Nephron (organoid): Measurements from ENCODE around the gene GPR135.
A peak's percentile ranks its signal among the peaks of the same experiment; 100 is the strongest.

Source experiments
- H3K27ac Mint-ChIP-seq, 3 experiments: 2 replicates each; pipeline ENCODE4 v1.8.0; 2020; ENCODE audit warnings: mixed read lengths in 3 of 3, mild to moderate bottlenecking in 2 of 3, moderate library complexity in 1 of 3
- H3K27me3 Mint-ChIP-seq: 2 replicates; pipeline ENCODE4 v1.8.0; 2021; ENCODE audit warnings: low read depth, mild to moderate bottlenecking, moderate library complexity, mixed read lengths
- H3K36me3 Mint-ChIP-seq: 2 replicates; pipeline ENCODE4 v1.8.0; 2020; ENCODE audit warnings: low read depth, mixed read lengths
- H3K4me1 Mint-ChIP-seq: 2 replicates; pipeline ENCODE4 v1.8.0; 2020; ENCODE audit warnings: mixed read lengths
- H3K4me3 Mint-ChIP-seq, 3 experiments: 2 replicates each; pipeline ENCODE4 v1.8.0; 2020; ENCODE audit warnings: mild to moderate bottlenecking in 3 of 3, mixed read lengths in 3 of 3, moderate library complexity in 2 of 3
- H3K9me3 Mint-ChIP-seq: 2 replicates; pipeline ENCODE4 v1.8.0; 2020; ENCODE audit warnings: mixed read lengths
- TF ChIP-seq, protein P1 (sequence below), 3 experiments: fragments of 200-600 bp; sonication (generic); IDR thresholded peaks; one replicate each; pipeline ENCODE4 v1.5.0; 2021; ENCODE audit warnings: antibody characterized with exemption in 3 of 3; ENCODE audit not compliant: unreplicated experiment in 3 of 3

The GPR135 gene

DNA sequence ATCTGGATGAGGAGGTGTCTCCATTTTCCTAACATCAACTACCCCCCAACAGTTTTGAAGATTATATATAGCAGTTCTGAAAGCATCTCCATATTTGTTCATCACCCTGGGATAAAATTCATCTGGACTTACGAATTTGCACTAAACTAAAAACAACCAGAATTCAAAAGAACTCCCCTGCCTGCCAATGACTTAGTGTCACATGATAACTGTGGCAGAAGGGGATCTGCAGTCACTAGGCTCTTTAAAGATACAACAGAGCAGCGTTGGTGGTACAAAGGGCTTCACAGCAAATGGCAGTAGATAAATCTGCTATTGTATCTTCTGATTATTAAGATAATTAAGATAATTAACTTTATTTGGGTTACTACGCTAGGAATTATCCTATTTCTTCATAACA is 30.1 kb downstream of the GPR135 start:
- Mint-ChIP-seq H3K4me1 (peaks cover 17% of the 10 kb centered on the region), H3K9me3 (no peaks in the 10 kb centered on the region), H3K4me3 (no peak overlapping the region), H3K27ac (no peak overlapping the region), H3K36me3 (no peaks in the 10 kb centered on the region), H3K27me3 (no peaks in the 10 kb centered on the region)
- TF ChIP-seq, protein P1, sequence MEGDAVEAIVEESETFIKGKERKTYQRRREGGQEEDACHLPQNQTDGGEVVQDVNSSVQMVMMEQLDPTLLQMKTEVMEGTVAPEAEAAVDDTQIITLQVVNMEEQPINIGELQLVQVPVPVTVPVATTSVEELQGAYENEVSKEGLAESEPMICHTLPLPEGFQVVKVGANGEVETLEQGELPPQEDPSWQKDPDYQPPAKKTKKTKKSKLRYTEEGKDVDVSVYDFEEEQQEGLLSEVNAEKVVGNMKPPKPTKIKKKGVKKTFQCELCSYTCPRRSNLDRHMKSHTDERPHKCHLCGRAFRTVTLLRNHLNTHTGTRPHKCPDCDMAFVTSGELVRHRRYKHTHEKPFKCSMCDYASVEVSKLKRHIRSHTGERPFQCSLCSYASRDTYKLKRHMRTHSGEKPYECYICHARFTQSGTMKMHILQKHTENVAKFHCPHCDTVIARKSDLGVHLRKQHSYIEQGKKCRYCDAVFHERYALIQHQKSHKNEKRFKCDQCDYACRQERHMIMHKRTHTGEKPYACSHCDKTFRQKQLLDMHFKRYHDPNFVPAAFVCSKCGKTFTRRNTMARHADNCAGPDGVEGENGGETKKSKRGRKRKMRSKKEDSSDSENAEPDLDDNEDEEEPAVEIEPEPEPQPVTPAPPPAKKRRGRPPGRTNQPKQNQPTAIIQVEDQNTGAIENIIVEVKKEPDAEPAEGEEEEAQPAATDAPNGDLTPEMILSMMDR (IDR thresholded peaks at IDR 0.05; ENCODE audit: unreplicated experiment in 3 of 3), result no peak

DNA sequence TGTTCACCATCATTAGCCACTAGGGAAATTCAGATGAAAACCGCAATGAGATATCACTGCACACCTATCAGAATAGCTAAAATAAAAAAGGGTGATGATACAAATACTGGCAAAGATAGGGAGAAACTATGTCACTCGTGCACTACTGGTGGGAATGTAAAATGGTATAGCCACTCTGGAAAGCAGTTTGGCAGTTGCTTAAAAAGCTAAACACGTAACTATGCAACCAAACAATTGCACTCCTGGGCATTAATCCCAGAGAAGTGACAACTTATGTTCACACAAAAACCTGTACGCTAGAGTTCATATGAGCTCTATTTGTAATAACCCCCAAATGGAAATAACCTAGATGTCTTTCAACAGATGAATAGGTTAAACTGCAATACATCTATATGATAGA is 35.4 kb downstream of the GPR135 start:
- TF ChIP-seq, protein P1 (IDR thresholded peaks at IDR 0.05; ENCODE audit: unreplicated experiment in 3 of 3), result no peak
- H3K36me3 Mint-ChIP-seq, result no peaks in the 10 kb centered on the region
- no peaks in the 10 kb centered on the region for H3K27me3 Mint-ChIP-seq

DNA sequence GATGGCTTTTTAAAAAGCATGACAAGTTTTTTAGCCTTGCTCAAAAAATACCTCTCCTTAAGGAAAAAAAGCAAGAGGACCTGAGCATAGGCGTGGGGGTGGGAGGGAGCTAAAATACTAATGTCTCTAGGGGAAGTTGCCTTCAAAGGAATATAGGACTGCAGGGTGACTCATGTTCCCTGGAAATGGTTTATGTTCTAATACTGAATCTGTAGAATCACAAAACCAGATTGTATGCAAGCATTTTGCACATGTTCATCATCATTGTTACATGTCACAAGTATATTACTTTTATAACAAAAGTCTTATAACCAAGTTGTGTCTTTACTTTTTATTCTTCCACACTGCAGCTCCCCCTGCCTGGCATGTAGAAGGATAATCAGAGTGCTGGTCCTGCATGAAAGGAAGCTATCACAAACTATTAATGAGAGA is 36.6 kb downstream of the GPR135 start:
- Mint-ChIP-seq H3K9me3 (no peaks in the 10 kb centered on the region), H3K4me3 (no peak overlapping the region), H3K36me3 (no peaks in the 10 kb centered on the region), H3K27me3 (no peaks in the 10 kb centered on the region), H3K4me1 (peaks cover 50% of the 10 kb centered on the region), H3K27ac (peak overlapping the region; percentile 64 to 78 (median 74))
- TF ChIP-seq, protein P1 (IDR thresholded peaks at IDR 0.05; ENCODE audit: unreplicated experiment in 3 of 3), result peak in 2 of 3 experiments; percentile 19 to 32

More for the DNA sequence above, 35.4 kb downstream of the GPR135 start:
- Mint-ChIP-seq H3K27ac (peak overlapping the region in 1 of 3 experiments; percentile 20), H3K4me1 (peaks cover 40% of the 10 kb centered on the region), H3K4me3 (no peak overlapping the region), H3K9me3 (no peaks in the 10 kb centered on the region)

DNA sequence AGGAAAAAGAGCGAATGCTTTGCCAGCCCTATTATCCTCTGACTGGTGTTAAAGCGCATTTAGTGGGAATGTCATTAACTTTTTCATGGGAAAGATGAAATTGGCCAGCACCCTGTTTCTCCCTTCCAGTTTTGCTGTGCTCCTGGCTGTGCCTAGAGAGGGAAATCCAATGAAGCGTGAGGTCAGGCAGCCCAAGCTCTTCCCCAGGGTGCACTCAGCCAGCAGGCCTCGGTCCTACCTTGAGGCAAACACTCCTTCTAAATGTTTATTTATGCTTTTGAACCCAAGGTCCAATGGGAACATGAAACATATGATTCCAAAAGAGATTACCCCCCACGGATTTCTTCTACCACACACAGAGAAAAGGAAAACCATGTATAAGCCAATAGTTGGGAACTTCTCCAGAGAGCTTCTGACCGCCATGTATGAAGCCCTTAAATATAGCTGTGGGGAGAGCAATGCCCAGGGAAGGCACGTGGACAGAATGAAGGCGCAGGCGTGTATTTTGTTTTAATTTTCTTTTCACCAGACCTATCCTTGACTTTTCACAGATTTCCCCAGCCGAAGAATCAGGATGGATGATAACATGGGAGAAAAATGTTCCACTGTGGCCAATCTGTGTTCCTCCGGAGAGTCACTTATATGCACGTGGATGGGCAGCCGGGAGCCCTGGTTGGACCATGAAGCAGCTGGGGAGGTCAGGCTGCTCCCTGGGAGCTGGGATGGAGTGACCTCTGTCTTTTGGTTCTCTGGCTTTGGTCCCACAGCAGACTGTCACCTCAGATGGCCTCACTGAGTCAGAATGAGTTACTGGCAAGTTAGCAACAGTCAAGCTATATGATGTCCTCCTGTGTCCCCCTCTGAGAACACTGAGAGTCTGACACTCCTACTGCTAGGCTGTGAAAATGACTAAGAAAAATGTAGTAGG is 37.3 kb downstream of the GPR135 start:
- TF ChIP-seq, protein P1 (IDR thresholded peaks at IDR 0.05; ENCODE audit: unreplicated experiment in 3 of 3), result no peak
- peak overlapping the region; percentile 64 to 78 (median 74) for H3K27ac Mint-ChIP-seq
- H3K27me3 Mint-ChIP-seq, result no peaks in the 10 kb centered on the region
- peaks cover 50% of the 10 kb centered on the region for H3K4me1 Mint-ChIP-seq
- H3K4me3 Mint-ChIP-seq, result no peak overlapping the region
- no peaks in the 10 kb centered on the region for H3K36me3 Mint-ChIP-seq
- no peaks in the 10 kb centered on the region for H3K9me3 Mint-ChIP-seq

DNA sequence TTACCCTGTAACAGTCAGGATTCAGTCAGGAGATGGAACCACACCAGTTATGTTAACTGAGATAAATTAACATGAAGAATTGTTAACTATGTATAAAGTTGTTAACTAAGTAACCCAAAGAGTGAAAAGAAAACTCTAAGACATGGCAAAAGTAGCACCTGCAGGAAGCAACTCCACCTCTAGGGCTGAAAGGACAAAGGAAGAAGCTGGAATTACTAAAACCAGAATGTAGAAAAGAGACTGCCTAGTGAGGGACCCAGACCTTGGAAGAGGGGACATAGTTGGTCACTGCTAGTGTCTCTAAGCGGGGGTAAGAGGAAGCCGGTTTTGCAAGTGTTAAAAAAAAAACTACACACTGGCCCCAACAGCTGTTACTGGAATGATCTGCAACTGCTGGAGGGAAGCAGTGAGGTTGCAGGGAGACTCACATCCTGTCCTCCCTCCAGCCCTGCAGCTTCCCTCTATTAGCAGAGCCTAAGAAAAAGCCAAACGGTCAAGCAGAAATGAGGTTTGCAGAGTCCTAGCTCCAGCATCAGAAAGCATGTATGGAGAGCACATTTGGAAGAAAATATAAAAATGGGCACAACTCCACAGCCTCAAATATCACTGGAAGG is 39.8 kb downstream of the GPR135 start:
- Mint-ChIP-seq H3K9me3 (no peaks in the 10 kb centered on the region), H3K4me1 (peaks cover 52% of the 10 kb centered on the region), H3K27me3 (no peaks in the 10 kb centered on the region), H3K4me3 (no peak overlapping the region), H3K36me3 (no peaks in the 10 kb centered on the region), H3K27ac (peak overlapping the region; percentile 78 to 92 (median 81))
- TF ChIP-seq, protein P1 (IDR thresholded peaks at IDR 0.05; ENCODE audit: unreplicated experiment in 3 of 3), result no peak
